Panc1 (cell line): ENCODE measurements around the gene TMEM117.

ENCODE experiments used
- POLR2AphosphoS5 ChIP-seq: IDR thresholded peaks from 2 replicates; pipeline ENCODE4 v1.6.1; 2012; ENCODE audit warnings: mild to moderate bottlenecking, low read depth, low read length, moderate library complexity
- SIN3A ChIP-seq: IDR thresholded peaks from 2 replicates; pipeline ENCODE4 v1.6.1; 2012; ENCODE audit warnings: low read depth, mild to moderate bottlenecking, low read length, moderate library complexity, borderline replicate concordance; ENCODE audit not compliant: insufficient read depth
- TF ChIP-seq, protein P1 (sequence below): fragments of 450-650 bp; IDR thresholded peaks from 2 replicates; pipeline ENCODE4 v1.5.1; 2017; ENCODE audit warnings: mild to moderate bottlenecking
- TF ChIP-seq, protein P2 (sequence below), 2 experiments: IDR thresholded peaks; 2 replicates each; pipeline ENCODE4 v1.6.1; 2011 to 2012; ENCODE audit warnings: low read depth in 2 of 2, control low read depth in 1 of 2, low read length in 1 of 2, mild to moderate bottlenecking in 1 of 2, moderate library complexity in 1 of 2; ENCODE audit not compliant: insufficient read depth in 1 of 2

DNA sequence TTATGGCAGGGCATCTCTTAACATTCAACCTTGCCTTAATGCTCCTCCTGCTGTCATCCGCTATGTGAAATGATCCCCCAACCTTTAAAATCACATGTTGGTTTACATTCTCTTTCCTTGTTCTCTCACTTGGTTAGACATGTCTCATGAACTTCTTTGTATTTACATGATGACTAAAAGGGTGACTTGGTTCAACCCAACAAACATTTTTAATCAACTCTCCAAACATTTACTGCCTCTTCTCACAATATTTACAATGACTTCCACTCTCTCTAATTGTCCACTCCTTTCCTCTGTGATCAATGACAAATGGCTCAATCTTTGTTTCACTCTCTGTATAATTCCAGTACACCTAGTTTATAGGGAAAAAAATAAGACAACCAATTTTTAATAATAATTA is 534.1 kb downstream of the TMEM117 start:
- TF ChIP-seq, protein P1, sequence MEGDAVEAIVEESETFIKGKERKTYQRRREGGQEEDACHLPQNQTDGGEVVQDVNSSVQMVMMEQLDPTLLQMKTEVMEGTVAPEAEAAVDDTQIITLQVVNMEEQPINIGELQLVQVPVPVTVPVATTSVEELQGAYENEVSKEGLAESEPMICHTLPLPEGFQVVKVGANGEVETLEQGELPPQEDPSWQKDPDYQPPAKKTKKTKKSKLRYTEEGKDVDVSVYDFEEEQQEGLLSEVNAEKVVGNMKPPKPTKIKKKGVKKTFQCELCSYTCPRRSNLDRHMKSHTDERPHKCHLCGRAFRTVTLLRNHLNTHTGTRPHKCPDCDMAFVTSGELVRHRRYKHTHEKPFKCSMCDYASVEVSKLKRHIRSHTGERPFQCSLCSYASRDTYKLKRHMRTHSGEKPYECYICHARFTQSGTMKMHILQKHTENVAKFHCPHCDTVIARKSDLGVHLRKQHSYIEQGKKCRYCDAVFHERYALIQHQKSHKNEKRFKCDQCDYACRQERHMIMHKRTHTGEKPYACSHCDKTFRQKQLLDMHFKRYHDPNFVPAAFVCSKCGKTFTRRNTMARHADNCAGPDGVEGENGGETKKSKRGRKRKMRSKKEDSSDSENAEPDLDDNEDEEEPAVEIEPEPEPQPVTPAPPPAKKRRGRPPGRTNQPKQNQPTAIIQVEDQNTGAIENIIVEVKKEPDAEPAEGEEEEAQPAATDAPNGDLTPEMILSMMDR, result no peak
- TF ChIP-seq POLR2AphosphoS5 (no peak), SIN3A (no peak)
- TF ChIP-seq, protein P2, sequence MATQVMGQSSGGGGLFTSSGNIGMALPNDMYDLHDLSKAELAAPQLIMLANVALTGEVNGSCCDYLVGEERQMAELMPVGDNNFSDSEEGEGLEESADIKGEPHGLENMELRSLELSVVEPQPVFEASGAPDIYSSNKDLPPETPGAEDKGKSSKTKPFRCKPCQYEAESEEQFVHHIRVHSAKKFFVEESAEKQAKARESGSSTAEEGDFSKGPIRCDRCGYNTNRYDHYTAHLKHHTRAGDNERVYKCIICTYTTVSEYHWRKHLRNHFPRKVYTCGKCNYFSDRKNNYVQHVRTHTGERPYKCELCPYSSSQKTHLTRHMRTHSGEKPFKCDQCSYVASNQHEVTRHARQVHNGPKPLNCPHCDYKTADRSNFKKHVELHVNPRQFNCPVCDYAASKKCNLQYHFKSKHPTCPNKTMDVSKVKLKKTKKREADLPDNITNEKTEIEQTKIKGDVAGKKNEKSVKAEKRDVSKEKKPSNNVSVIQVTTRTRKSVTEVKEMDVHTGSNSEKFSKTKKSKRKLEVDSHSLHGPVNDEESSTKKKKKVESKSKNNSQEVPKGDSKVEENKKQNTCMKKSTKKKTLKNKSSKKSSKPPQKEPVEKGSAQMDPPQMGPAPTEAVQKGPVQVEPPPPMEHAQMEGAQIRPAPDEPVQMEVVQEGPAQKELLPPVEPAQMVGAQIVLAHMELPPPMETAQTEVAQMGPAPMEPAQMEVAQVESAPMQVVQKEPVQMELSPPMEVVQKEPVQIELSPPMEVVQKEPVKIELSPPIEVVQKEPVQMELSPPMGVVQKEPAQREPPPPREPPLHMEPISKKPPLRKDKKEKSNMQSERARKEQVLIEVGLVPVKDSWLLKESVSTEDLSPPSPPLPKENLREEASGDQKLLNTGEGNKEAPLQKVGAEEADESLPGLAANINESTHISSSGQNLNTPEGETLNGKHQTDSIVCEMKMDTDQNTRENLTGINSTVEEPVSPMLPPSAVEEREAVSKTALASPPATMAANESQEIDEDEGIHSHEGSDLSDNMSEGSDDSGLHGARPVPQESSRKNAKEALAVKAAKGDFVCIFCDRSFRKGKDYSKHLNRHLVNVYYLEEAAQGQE (IDR thresholded peaks at IDR 0.05; ENCODE audit: insufficient read depth in 1 of 2, low read depth in 2 of 2, low read length in 1 of 2), result no peak
